H9 (cell line): ENCODE measurements around the gene KAT2B. TPM values are rescaled to one million over a fixed set of nuclear protein-coding genes. Genes with fewer than 3 reads are reported as not detected.
A peak's percentile ranks its signal among the peaks of the same experiment; 100 is the strongest.

Experiments
- DNase-seq: peaks from one replicate; pipeline ENCODE4 v3.0.0-alpha.2; 2017
- H2AFZ ChIP-seq: one replicate; pipeline ENCODE4 v1.6.1; 2013; ENCODE audit warnings: mild to moderate bottlenecking, low read length, control low read depth, moderate library complexity
- H2AK5ac ChIP-seq: 2 replicates; pipeline ENCODE4 v1.6.1; 2013; ENCODE audit warnings: low read length, control low read depth, mixed read lengths; ENCODE audit not compliant: insufficient read length
- H2BK120ac ChIP-seq: one replicate; pipeline ENCODE4 v1.6.1; 2013; ENCODE audit warnings: low read depth, mild to moderate bottlenecking, low read length, control low read depth, inconsistent platforms; ENCODE audit not compliant: poor library complexity, severe bottlenecking
- H2BK12ac ChIP-seq: 2 replicates; pipeline ENCODE4 v1.6.1; 2013; ENCODE audit warnings: low read length, control low read depth, mixed read lengths, low read depth; ENCODE audit not compliant: insufficient read length
- H2BK15ac ChIP-seq: 2 replicates; pipeline ENCODE4 v1.6.1; 2013; ENCODE audit warnings: low read depth, low read length, control low read depth
- H2BK20ac ChIP-seq: one replicate; pipeline ENCODE4 v1.6.1; 2013; ENCODE audit warnings: low read depth, mild to moderate bottlenecking, low read length, control low read depth, inconsistent platforms; ENCODE audit not compliant: poor library complexity, severe bottlenecking
- H2BK5ac ChIP-seq: 2 replicates; pipeline ENCODE4 v1.6.1; 2013; ENCODE audit warnings: low read length, control low read depth, mixed read lengths; ENCODE audit not compliant: insufficient read length
- H3K14ac ChIP-seq: 2 replicates; pipeline ENCODE4 v1.6.1; 2013; ENCODE audit warnings: low read length, control low read depth; ENCODE audit not compliant: insufficient read depth
- H3K18ac ChIP-seq: 2 replicates; pipeline ENCODE4 v1.6.1; 2013; ENCODE audit warnings: low read depth, mild to moderate bottlenecking, mixed read lengths, low read length, control low read depth; ENCODE audit not compliant: insufficient read length
- H3K23ac ChIP-seq: 2 replicates; pipeline ENCODE4 v1.6.1; 2013; ENCODE audit warnings: low read length, control low read depth, mixed read lengths, low read depth; ENCODE audit not compliant: insufficient read length
- H3K23me2 ChIP-seq: 2 replicates; pipeline ENCODE4 v1.6.1; 2013; ENCODE audit warnings: low read depth, mild to moderate bottlenecking, mixed read lengths, low read length, control low read depth; ENCODE audit not compliant: insufficient read length, poor library complexity, severe bottlenecking
- H3K27ac ChIP-seq: 2 replicates; pipeline ENCODE4 v1.5.1; 2013; ENCODE audit warnings: low read length, control low read depth, mixed read lengths, low read depth; ENCODE audit not compliant: insufficient read length
- H3K27me3 ChIP-seq: 2 replicates; pipeline ENCODE4 v1.6.1; 2013; ENCODE audit warnings: low read length, control low read depth, inconsistent platforms; ENCODE audit not compliant: insufficient read depth
- H3K4ac ChIP-seq: 2 replicates; pipeline ENCODE4 v1.6.1; 2013; ENCODE audit warnings: low read depth, mild to moderate bottlenecking, control low read depth, inconsistent platforms, low read length, moderate library complexity
- H3K4me1 ChIP-seq: 2 replicates; pipeline ENCODE4 v1.6.1; 2013; ENCODE audit warnings: low read length, control low read depth, inconsistent platforms; ENCODE audit not compliant: insufficient read depth
- H3K4me2 ChIP-seq: 2 replicates; pipeline ENCODE4 v1.6.1; 2013; ENCODE audit warnings: low read length, control low read depth, mixed read lengths; ENCODE audit not compliant: insufficient read length, insufficient read depth
- H3K56ac ChIP-seq: 2 replicates; pipeline ENCODE4 v1.6.1; 2013; ENCODE audit warnings: low read depth, mild to moderate bottlenecking, mixed read lengths, low read length, control low read depth; ENCODE audit not compliant: insufficient read length
- H3K79me1 ChIP-seq: 2 replicates; pipeline ENCODE4 v1.6.1; 2013; ENCODE audit warnings: low read depth, mild to moderate bottlenecking, moderate library complexity, low read length, control low read depth, inconsistent platforms; ENCODE audit not compliant: insufficient read depth, poor library complexity, severe bottlenecking
- H3K79me2 ChIP-seq: 2 replicates; pipeline ENCODE4 v1.6.1; 2013; ENCODE audit warnings: low read length, control low read depth, inconsistent platforms; ENCODE audit not compliant: insufficient read depth
- H3K9ac ChIP-seq: 2 replicates; pipeline ENCODE4 v1.6.1; 2013; ENCODE audit warnings: low read length, control low read depth, mixed read lengths; ENCODE audit not compliant: insufficient read length; ENCODE audit errors: extremely low read depth
- H3K9me3 ChIP-seq: one replicate; pipeline ENCODE4 v1.6.1; 2013; ENCODE audit warnings: low read depth, low read length, inconsistent platforms; ENCODE audit not compliant: control insufficient read depth
- H3T11ph ChIP-seq: one replicate; pipeline ENCODE4 v1.6.1; 2013; ENCODE audit warnings: mild to moderate bottlenecking, low read length, control low read depth, inconsistent platforms
- H4K20me1 ChIP-seq: one replicate; pipeline ENCODE4 v1.6.1; 2013; ENCODE audit not compliant: control insufficient read depth, insufficient read length, insufficient read depth
- H4K5ac ChIP-seq: 2 replicates; pipeline ENCODE4 v1.6.1; 2013; ENCODE audit warnings: low read depth, mild to moderate bottlenecking, mixed read lengths, low read length, control low read depth; ENCODE audit not compliant: insufficient read length
- H4K8ac ChIP-seq: replicated peaks from 2 replicates; pipeline ENCODE4 v1.6.1; 2013; ENCODE audit warnings: low read length, control low read depth, mixed read lengths, low read depth; ENCODE audit not compliant: insufficient read length
- H4K91ac ChIP-seq: 2 replicates; pipeline ENCODE4 v1.6.1; 2013; ENCODE audit warnings: low read depth, mild to moderate bottlenecking, moderate library complexity, mixed read lengths, low read length, control low read depth; ENCODE audit not compliant: insufficient read length
- H3K27ac Mint-ChIP-seq, 3 experiments: 2 replicates in 2 of 3; 3 replicates in 1 of 3; pipeline ENCODE4 v1.8.0; 2020 to 2021; ENCODE audit warnings: mixed read lengths in 3 of 3, mild to moderate bottlenecking in 1 of 3, moderate library complexity in 1 of 3
- H3K27me3 Mint-ChIP-seq: 2 replicates; pipeline ENCODE4 v1.8.0; 2021; ENCODE audit warnings: low read depth, mild to moderate bottlenecking, moderate library complexity, mixed read lengths
- H3K36me3 Mint-ChIP-seq, 3 experiments: 2 replicates in 2 of 3; 3 replicates in 1 of 3; pipeline ENCODE4 v1.8.0; 2020 to 2021; ENCODE audit warnings: low read depth in 3 of 3, mixed read lengths in 3 of 3; ENCODE audit not compliant: insufficient read depth in 1 of 3
- H3K4me1 Mint-ChIP-seq, 2 experiments: 2 replicates each; pipeline ENCODE4 v1.8.0; 2020; ENCODE audit warnings: mixed read lengths in 2 of 2
- H3K4me3 Mint-ChIP-seq, 2 experiments: 2 replicates in 1 of 2; 3 replicates in 1 of 2; pipeline ENCODE4 v1.8.0; 2020 to 2021; ENCODE audit warnings: mild to moderate bottlenecking in 2 of 2, mixed read lengths in 2 of 2, moderate library complexity in 1 of 2
- H3K9me3 Mint-ChIP-seq, 2 experiments: 2 replicates in 1 of 2; 3 replicates in 1 of 2; pipeline ENCODE4 v1.8.0; 2020; ENCODE audit warnings: mild to moderate bottlenecking in 2 of 2, mixed read lengths in 2 of 2, moderate library complexity in 1 of 2
- CTCF ChIP-seq: fragments of 200-600 bp; sonication (generic); conservative IDR thresholded peaks from 3 replicates; pipeline ENCODE4 v1.8.0; 2021; ENCODE audit warnings: antibody characterized with exemption, mild to moderate bottlenecking
- WGBS: extraction: QIAGEN DNeasy Blood & Tissue Kit; methylation state at CpG from one replicate; pipeline ENCODE4 v1.1.7; 2013; ENCODE audit warnings: missing lambda C conversion rate, low lambda C conversion rate, mixed read lengths; ENCODE audit not compliant: insufficient read length; ENCODE audit errors: extremely low coverage; 5-methylcytosine and 5-hydroxymethylcytosine counted together
- total RNA-seq: library from RNA; stranded (reverse); gene quantifications from 2 replicates; pipeline ENCODE4 v1.2.1, GENCODE V29; 2021

Gene KAT2B
- total RNA-seq, 1 experiment from 2014 or later, result 6.3 TPM

GRCh38 chr3:20185679-20186599 is 145.7 kb downstream of the KAT2B start, which contains the start of gene SGO1:
SGO1 (minus strand) TSS chr3:20186206; CDS start chr3:20184027, 2,179 bp downstream.
- peak within 1 kb of the TSS; percentile 98 for H3K9ac ChIP-seq
- no peak within 1 kb of the TSS for H2BK120ac ChIP-seq
- peak within 1 kb of the TSS; percentile 46 for H2BK5ac ChIP-seq
- peak within 1 kb of the TSS; percentile 94 for H3K4me2 ChIP-seq
- peaks cover 7% of the 10 kb centered on the region; the same call in 1 of the 2 replicates for H3K79me2 ChIP-seq
- H3K9me3 ChIP-seq, result no peaks in the 10 kb centered on the region
- Mint-ChIP-seq H3K27me3 (no peaks in the 10 kb centered on the region), H3K36me3 (peaks cover 9 to 26% (median 23%) of the 10 kb centered on the region in 3 experiments; a peak in 6 of 7 replicates), H3K9me3 (no peaks in the 10 kb centered on the region), H3K27ac (no peak within 1 kb of the TSS), H3K4me3 (no peak within 1 kb of the TSS), H3K4me1 (peaks cover 3% of the 10 kb centered on the region in 2 experiments; a peak in 2 of 4 replicates)
- peak within 1 kb of the TSS; percentile 89 for H3K18ac ChIP-seq
- H4K20me1 ChIP-seq, result no peaks in the 10 kb centered on the region
- no peak within 1 kb of the TSS for H3K23ac ChIP-seq
- H3K27me3 ChIP-seq, result no peaks in the 10 kb centered on the region
- H3K14ac ChIP-seq, result peak within 1 kb of the TSS; percentile 91
- no peak within 1 kb of the TSS for H3T11ph ChIP-seq
- WGBS, result no CpG with 5 or more reads among the region's 65 CpGs
- H2AK5ac ChIP-seq, result no peak within 1 kb of the TSS
- no peak within 1 kb of the TSS for H3K4ac ChIP-seq
- H2BK12ac ChIP-seq, result no peak within 1 kb of the TSS
- DNase-seq, result peak; percentile 99
- no peak within 1 kb of the TSS for H4K8ac ChIP-seq
- no peak within 1 kb of the TSS for H2BK15ac ChIP-seq
- H3K56ac ChIP-seq, result peak within 1 kb of the TSS; percentile 51
- peak within 1 kb of the TSS; percentile 86 for H3K27ac ChIP-seq
- no peak within 1 kb of the TSS for H2AFZ ChIP-seq
- no peaks in the 10 kb centered on the region for H3K4me1 ChIP-seq
- H2BK20ac ChIP-seq, result no peak within 1 kb of the TSS
- H3K23me2 ChIP-seq, result peaks cover 12% of the 10 kb centered on the region
- H4K91ac ChIP-seq, result no peak within 1 kb of the TSS
- no peak for TF ChIP-seq CTCF
- no peaks in the 10 kb centered on the region for H3K79me1 ChIP-seq
- H4K5ac ChIP-seq, result peak within 1 kb of the TSS; percentile 30
